Heart right ventricle (tissue), 16 donors: Measurements from ENCODE around the gene ABCA12. TPM values are rescaled to one million over a fixed set of nuclear protein-coding genes. Genes with fewer than 3 reads are reported as not detected.

Experiments used
- ATAC-seq, 8 donors: fragments of 200-7000 bp; cut with Tn5 transposase; one replicate each; pipeline ENCODE4 v1.9.1; 2020; ENCODE audit warnings: mild to moderate bottlenecking in 8 of 8, moderate library complexity in 8 of 8, moderate number of reproducible peaks in 1 of 8
- DNase-seq, 2 donors: peaks; one replicate each; pipeline ENCODE4 v3.0.0-alpha.2; 2020
- H3K27ac ChIP-seq, 10 donors: fragments of 200-600 bp; sonication (generic) in 2 of 10; one replicate each; pipeline versions ENCODE4 v1.5.0 to v1.8.0; 2020 to 2022; ENCODE audit warnings: mild to moderate bottlenecking in 3 of 10
- H3K27me3 ChIP-seq, 7 donors: fragments of 200-600 bp; one replicate each; pipeline ENCODE4 v1.8.0; 2021 to 2022; ENCODE audit warnings: mild to moderate bottlenecking in 2 of 7
- H3K36me3 ChIP-seq, 9 donors: fragments of 200-600 bp; sonication (generic) in 1 of 9; one replicate each; pipeline versions ENCODE4 v1.5.0 to v1.8.0; 2020 to 2022; ENCODE audit warnings: mild to moderate bottlenecking in 2 of 9
- H3K4me1 ChIP-seq, 9 donors: fragments of 200-600 bp; sonication (generic) in 1 of 9; one replicate each; pipeline versions ENCODE4 v1.5.0 to v1.8.0; 2020 to 2022; ENCODE audit warnings: mild to moderate bottlenecking in 4 of 9
- H3K4me3 ChIP-seq, 10 donors: fragments of 200-600 bp; sonication (generic) in 2 of 10; one replicate each; pipeline versions ENCODE4 v1.5.0 to v1.8.0; 2020 to 2022; ENCODE audit warnings: mild to moderate bottlenecking in 7 of 10, moderate library complexity in 2 of 10
- H3K9me3 ChIP-seq, 11 donors: fragments of 200-600 bp in 10 of 11; sonication (generic) in 2 of 11; one replicate each; pipeline versions ENCODE4 v1.5.0 to v1.8.0; 2013 to 2022; ENCODE audit warnings: mild to moderate bottlenecking in 2 of 11, control low read depth in 1 of 11, moderate library complexity in 1 of 11
- WGBS, 2 donors: extraction: QIAGEN DNeasy Blood & Tissue Kit; methylation state at CpG; one replicate each; pipeline ENCODE4 v1.1.7; 2013; ENCODE audit warnings: inconsistent platforms in 1 of 2; 5-methylcytosine and 5-hydroxymethylcytosine counted together
- intact Hi-C, 10 donors: fragments of 100-400 bp; cut with DNase I; formaldehyde crosslinking; loops; one replicate each; pipeline versions ENCODE4 v1.11.1 to v1.14.2; 2022
- polyA plus RNA-seq, 2 donors: library from polyadenylated mRNA; stranded (reverse); fragments of 200-250 nt; gene quantifications; one replicate each; pipeline ENCODE4 v1.2.3, GENCODE V29; 2013
- total RNA-seq, 10 donors: library from RNA; stranded (reverse); fragmentation: NEBNext Ultra II Directional in 3 of 10; extraction: Animal tissue kit (Norgen Biotek cat#: 25700) in 3 of 10; gene quantifications; one replicate each; pipeline versions ENCODE4 v1.2.1 to v1.2.4, GENCODE V29; 2021 to 2023
- TF ChIP-seq, protein P1 (sequence below), 9 donors: fragments of 200-600 bp; sonication (generic) in 2 of 9; IDR thresholded peaks; one replicate each; pipeline versions ENCODE4 v1.5.0 to v1.8.0; 2021 to 2022; ENCODE audit warnings: antibody characterized with exemption in 9 of 9, mild to moderate bottlenecking in 5 of 9, moderate library complexity in 1 of 9
- donor health status: Arrhythmogenic right ventricular cardiomyopathy.
- donor health status: ischemic (EF 13 %, LVEDD 7.1; RV severe dilation, severe dysfunction).
- donor health status: healthy with polysubstance abuse.
- donor health status: DM: no; HTN: yes; CAD: no.
- donor health status: DM: no; HTN: no; CAD: no.
- donor health status: ischemic (EF 25% LVEDD 6.9; RV normal size, moderate dysfunction).
- donor health status: ischemic (EF 25% LVEDD 5.7; RV mildly dilated, moderate dysfunction).
- donor health status: healthy.
- donor health status: DM: yes; HTN: yes; CAD: no.
- donor health status: Ischemic cardiomyopathy.
- donor health status: ischemic (EF 35%, LVEDD 5.7; RV mildly dilated, moderate dysfunction).
- donor health status: nonischemic (EF 11% LVEDD 7.7; RV severe dilation, severe dysfunction).
- donor health status: DM: yes; HTN: yes; CAD: no.
- donor health status: PGD.
- donor health status: ischemic (EF 29% LVEDD 5.4; RV normal size, mild dysfunction).
- donor health status: nonischemic (EF 23%, LVEDD 6.1; RV moderate dilation, normal function).

Gene ABCA12
- total and polyA plus RNA-seq, 12 donors, result 0.02 TPM; not detected in 11

DNA sequence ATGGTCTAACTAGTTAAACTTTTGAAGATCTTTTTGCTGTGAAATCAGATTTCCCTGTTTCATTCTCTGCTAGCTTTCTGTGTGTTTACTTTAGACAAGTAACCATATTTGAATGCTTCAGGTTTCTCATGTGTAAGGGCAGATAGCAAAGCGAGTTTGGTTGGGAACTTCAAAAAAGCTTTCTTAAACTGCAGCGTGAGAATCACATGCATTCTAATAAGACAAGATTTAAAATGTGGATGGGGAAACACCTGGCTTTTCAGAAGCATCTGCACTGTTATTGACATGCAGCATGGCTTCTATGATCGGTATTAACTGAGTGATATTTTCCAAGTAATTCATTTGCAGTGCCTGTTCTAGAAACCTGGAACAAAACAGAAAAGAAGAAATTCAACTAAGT, 119.3 kb downstream of the ABCA12 start:
- TF ChIP-seq, protein P1, sequence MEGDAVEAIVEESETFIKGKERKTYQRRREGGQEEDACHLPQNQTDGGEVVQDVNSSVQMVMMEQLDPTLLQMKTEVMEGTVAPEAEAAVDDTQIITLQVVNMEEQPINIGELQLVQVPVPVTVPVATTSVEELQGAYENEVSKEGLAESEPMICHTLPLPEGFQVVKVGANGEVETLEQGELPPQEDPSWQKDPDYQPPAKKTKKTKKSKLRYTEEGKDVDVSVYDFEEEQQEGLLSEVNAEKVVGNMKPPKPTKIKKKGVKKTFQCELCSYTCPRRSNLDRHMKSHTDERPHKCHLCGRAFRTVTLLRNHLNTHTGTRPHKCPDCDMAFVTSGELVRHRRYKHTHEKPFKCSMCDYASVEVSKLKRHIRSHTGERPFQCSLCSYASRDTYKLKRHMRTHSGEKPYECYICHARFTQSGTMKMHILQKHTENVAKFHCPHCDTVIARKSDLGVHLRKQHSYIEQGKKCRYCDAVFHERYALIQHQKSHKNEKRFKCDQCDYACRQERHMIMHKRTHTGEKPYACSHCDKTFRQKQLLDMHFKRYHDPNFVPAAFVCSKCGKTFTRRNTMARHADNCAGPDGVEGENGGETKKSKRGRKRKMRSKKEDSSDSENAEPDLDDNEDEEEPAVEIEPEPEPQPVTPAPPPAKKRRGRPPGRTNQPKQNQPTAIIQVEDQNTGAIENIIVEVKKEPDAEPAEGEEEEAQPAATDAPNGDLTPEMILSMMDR (IDR thresholded peaks at IDR 0.05), result no peak
- no peaks in the 10 kb centered on the region for H3K27me3 ChIP-seq
- H3K9me3 ChIP-seq, result no peaks in the 10 kb centered on the region
- H3K4me1 ChIP-seq, result peaks cover 0 to 14% (median 0%) of the 10 kb centered on the region in 9 donors
- no peak for ATAC-seq
- intact Hi-C loops, result no loop called here
- WGBS, 2 donors, result 85 to 88% methylated on average over 3 of the region's 3 CpGs
- no peaks in the 10 kb centered on the region for H3K36me3 ChIP-seq
- no peak overlapping the region for H3K27ac ChIP-seq
- H3K4me3 ChIP-seq, result no peak overlapping the region
- no peak for DNase-seq

DNA sequence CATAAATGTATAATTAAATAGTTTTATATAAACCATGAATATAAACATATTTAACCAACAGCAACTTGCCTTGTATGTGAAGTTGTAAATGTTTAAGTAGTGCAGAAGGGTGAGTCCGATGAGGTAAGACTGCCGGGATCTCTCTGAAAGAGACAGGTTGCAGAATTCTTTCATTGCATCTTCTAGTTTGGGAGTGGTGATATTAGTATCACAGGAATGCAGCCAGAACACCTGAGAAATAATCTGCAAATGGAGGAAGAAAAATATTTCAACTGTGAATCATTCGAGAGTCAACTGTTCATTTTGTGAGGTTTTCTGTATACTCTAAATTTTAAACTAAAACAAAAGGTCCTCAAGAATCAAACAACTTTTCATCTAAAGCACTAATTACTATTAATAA, 123.0 kb downstream of the ABCA12 start:
- Histone ChIP-seq H3K4me1 (no peaks in the 10 kb centered on the region), H3K36me3 (no peaks in the 10 kb centered on the region), H3K27me3 (no peaks in the 10 kb centered on the region), H3K27ac (no peak overlapping the region), H3K9me3 (no peaks in the 10 kb centered on the region), H3K4me3 (no peak overlapping the region)
- TF ChIP-seq, protein P1 (IDR thresholded peaks at IDR 0.05), result no peak
- DNase-seq, result no peak
- 91 to 94% methylated on average over 3 of the region's 3 CpGs for WGBS, 2 donors
- intact Hi-C loops, result no loop called here
- ATAC-seq, result no peak

DNA sequence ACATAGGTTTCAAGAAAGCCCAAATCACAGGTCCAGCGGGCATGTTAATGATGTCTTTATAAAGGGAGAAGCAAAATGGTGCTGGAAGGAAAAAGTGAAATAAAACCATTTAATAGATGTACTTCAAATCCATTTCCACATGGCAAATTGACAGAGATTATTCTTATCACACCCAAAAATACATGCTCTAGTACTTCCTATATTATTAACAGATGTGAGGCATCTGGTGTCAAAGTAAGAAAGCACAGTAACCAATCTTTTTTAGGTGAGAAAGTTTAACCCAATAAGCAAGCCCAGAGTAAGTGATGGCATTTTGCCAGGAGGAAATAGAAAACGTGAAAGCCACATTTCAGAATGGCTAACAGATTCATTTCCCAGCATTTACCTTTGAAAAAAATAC, 128.0 kb downstream of the ABCA12 start:
- Histone ChIP-seq H3K27ac (no peak overlapping the region), H3K9me3 (no peaks in the 10 kb centered on the region), H3K27me3 (no peaks in the 10 kb centered on the region), H3K4me3 (no peak overlapping the region), H3K36me3 (no peaks in the 10 kb centered on the region), H3K4me1 (no peaks in the 10 kb centered on the region)
- no peak for DNase-seq
- 60 to 64% methylated on average over 2 of the region's 2 CpGs for WGBS, 2 donors
- no peak for ATAC-seq
- TF ChIP-seq, protein P1 (IDR thresholded peaks at IDR 0.05), result no peak
- intact Hi-C loops, result no loop called here

DNA sequence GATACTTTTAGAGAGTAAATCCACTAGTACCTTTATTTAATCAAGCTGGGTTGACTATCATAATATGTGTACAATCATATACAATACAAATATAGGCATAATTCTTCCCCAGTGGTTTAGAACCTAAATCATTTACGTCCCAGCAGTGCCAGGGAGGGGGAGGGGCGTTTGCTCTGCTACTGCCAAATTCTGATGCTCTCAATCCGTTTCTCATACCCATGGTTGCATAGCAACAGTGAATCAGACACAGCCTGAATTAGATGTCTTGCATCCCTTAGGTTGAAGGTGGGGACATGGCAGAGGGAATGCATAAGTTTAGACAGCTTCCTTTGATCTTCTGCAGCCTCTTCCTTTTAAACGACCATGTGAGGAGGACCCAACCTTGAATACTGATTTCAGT, 135.4 kb downstream of the ABCA12 start:
- TF ChIP-seq, protein P1 (IDR thresholded peaks at IDR 0.05), result no peak
- H3K4me3 ChIP-seq, result no peak overlapping the region
- no peaks in the 10 kb centered on the region for H3K27me3 ChIP-seq
- DNase-seq (no peak), ATAC-seq (no peak)
- H3K9me3 ChIP-seq, result no peaks in the 10 kb centered on the region
- no peak overlapping the region for H3K27ac ChIP-seq
- H3K4me1 ChIP-seq, result no peaks in the 10 kb centered on the region
- no peaks in the 10 kb centered on the region for H3K36me3 ChIP-seq
- intact Hi-C loops, result loop anchor here in 4 of 10 donors (5.0 to 10.0 kb wide), 3 partner anchors 1198 to 1748 kb away; no protein-coding TSS in a partner anchor
- WGBS, 2 donors, result 9 to 10% methylated on average over 4 of the region's 4 CpGs
